Measurements from ENCODE around the gene TTC34. TPM values are rescaled to one million over a fixed set of nuclear protein-coding genes. Genes with fewer than 3 reads are reported as not detected.
A peak's percentile ranks its signal among the peaks of the same experiment; 100 is the strongest.

The TTC34 gene
- total RNA-seq, 1 experiment from 2014 or later = 1.3 TPM

GRCh38 chr1:2644591-2645101 lies 156.8 kb downstream of the TTC34 start (continued):
- TF ChIP-seq SIN3A (IDR thresholded peaks at IDR 0.05; ENCODE audit: low read depth) = no peak
- TF ChIP-seq JUND (IDR thresholded peaks at IDR 0.05) = no peak
- no peak for TF ChIP-seq ZFX (IDR thresholded peaks at IDR 0.05)

- H3K27ac ChIP-seq (ENCODE audit: low read depth, low read length) = no peak overlapping the region
- peaks cover 6 to 7% of the 10 kb centered on the region in 2 experiments; a peak in 1 of 4 replicates for H3K9me3 ChIP-seq (ENCODE audit: control insufficient read depth in 1 of 2, insufficient read depth in 1 of 2, low read depth in 1 of 2, low read length in 2 of 2)
- ChIA-PET RAD21 (ENCODE audit: low non-redundant PET in 1 of 2, low total read pairs in 2 of 2, uncharacterized antibody in 2 of 2, unreplicated experiment in 2 of 2) (no interaction called here), POLR2A (no interaction called here), CTCF (no interaction called here)
- TF ChIP-seq YY1 (IDR thresholded peaks at IDR 0.05; ENCODE audit: extremely low read depth, insufficient replicate concordance, low read depth, low read length) = no peak
- no peak for TF ChIP-seq EZH2 (IDR thresholded peaks at IDR 0.05)
- TF ChIP-seq SRF (IDR thresholded peaks at IDR 0.05; ENCODE audit: low read depth) = no peak
- TF ChIP-seq ZFX (IDR thresholded peaks at IDR 0.05) = no peak
- no peak for TF ChIP-seq POLR2AphosphoS5 (IDR thresholded peaks at IDR 0.05; ENCODE audit: low read depth, low read length)
- no peak overlapping the region for H3K4me3 ChIP-seq (replicated peaks in 1 of 2; ENCODE audit: low read depth in 1 of 2, low read length in 2 of 2)
- no peak overlapping the region for H3K4me2 ChIP-seq (ENCODE audit: low read length)
- intact Hi-C loops (cut with micrococcal nuclease) = loop anchor here (5.0 kb wide), 1 partner anchor 232 kb away; the partner anchor contains the start of gene PEX10
- ATAC-seq (no peak), DNase-seq (ENCODE audit: low read depth, low spot score) (no peak)
- peaks cover 13% of the 10 kb centered on the region; the same call in 1 of the 2 replicates for H3K79me2 ChIP-seq (ENCODE audit: insufficient read depth, low read length)
- H3K9ac ChIP-seq (ENCODE audit: low read length) = no peak overlapping the region
- no peaks in the 10 kb centered on the region for H3K36me3 ChIP-seq (ENCODE audit: control insufficient read depth in 1 of 2, insufficient read depth in 2 of 2, low read length in 2 of 2)
- H4K20me1 ChIP-seq (ENCODE audit: insufficient read depth) = no peaks in the 10 kb centered on the region
- H3K9me2 ChIP-seq (ENCODE audit: insufficient read depth) = no peaks in the 10 kb centered on the region
- no TSS peak for BruUV-seq (replicated peaks)
- peaks cover 6% of the 10 kb centered on the region; the same call in 1 of the 2 replicates for H3K27me3 ChIP-seq (ENCODE audit: insufficient read depth, low read length)
- no peak overlapping the region for H2AFZ ChIP-seq (ENCODE audit: low read depth, low read length, poor library complexity, severe bottlenecking)
- peaks cover 6 to 28% of the 10 kb centered on the region in 2 experiments; a peak in 3 of 4 replicates for H3K4me1 ChIP-seq (ENCODE audit: control insufficient read depth in 1 of 2, insufficient read depth in 2 of 2, low read length in 2 of 2)
Observed at GRCh38 chr1:2644171-2644570, 157.3 kb downstream of the TTC34 start.

- ChIA-PET RAD21 (ENCODE audit: low non-redundant PET in 1 of 2, low total read pairs in 2 of 2, uncharacterized antibody in 2 of 2, unreplicated experiment in 2 of 2) (no interaction called here), CTCF (no interaction called here), POLR2A (no interaction called here)
- Histone ChIP-seq H3K9me2 (ENCODE audit: insufficient read depth) (no peaks in the 10 kb centered on the region), H3K36me3 (ENCODE audit: control insufficient read depth in 1 of 2, insufficient read depth in 2 of 2, low read length in 2 of 2) (no peaks in the 10 kb centered on the region), H2AFZ (ENCODE audit: low read depth, low read length, poor library complexity, severe bottlenecking) (no peak overlapping the region), H3K27me3 (ENCODE audit: insufficient read depth, low read length) (peaks cover 4% of the 10 kb centered on the region; the same call in 1 of the 2 replicates), H3K4me1 (ENCODE audit: control insufficient read depth in 1 of 2, insufficient read depth in 2 of 2, low read length in 2 of 2) (peaks cover 6 to 28% of the 10 kb centered on the region in 2 experiments; a peak in 3 of 4 replicates), H3K9ac (ENCODE audit: low read length) (peak overlapping the region; percentile 92; the same call in 1 of the 2 replicates), H3K4me2 (ENCODE audit: low read length) (peak overlapping the region; percentile 99), H3K79me2 (ENCODE audit: insufficient read depth, low read length) (peaks cover 13% of the 10 kb centered on the region; the same call in 1 of the 2 replicates), H3K4me3 (replicated peaks in 1 of 2; ENCODE audit: low read depth in 1 of 2, low read length in 2 of 2) (peak overlapping the region; percentile 82 to 92), H3K9me3 (ENCODE audit: control insufficient read depth in 1 of 2, insufficient read depth in 1 of 2, low read depth in 1 of 2, low read length in 2 of 2) (peaks cover 6 to 7% of the 10 kb centered on the region in 2 experiments; a peak in 1 of 4 replicates), H4K20me1 (ENCODE audit: insufficient read depth) (no peaks in the 10 kb centered on the region), H3K27ac (ENCODE audit: low read depth, low read length) (no peak overlapping the region)
- TF ChIP-seq ZFX (IDR thresholded peaks at IDR 0.05) = no peak
- TF ChIP-seq EZH2 (IDR thresholded peaks at IDR 0.05) = no peak
- no peak for TF ChIP-seq ATF3 (IDR thresholded peaks at IDR 0.05)
- no peak for TF ChIP-seq TCF7L2 (IDR thresholded peaks at IDR 0.05; ENCODE audit: borderline replicate concordance, extremely low read depth, insufficient read depth, insufficient read length)
- TF ChIP-seq REST (IDR thresholded peaks at IDR 0.05; ENCODE audit: low read depth) = no peak
- TF ChIP-seq EZH2phosphoT487 (IDR thresholded peaks at IDR 0.05; ENCODE audit: borderline replicate concordance) = no peak
- no peak for TF ChIP-seq YY1 (IDR thresholded peaks at IDR 0.05; ENCODE audit: extremely low read depth, insufficient replicate concordance, low read depth, low read length)
- no TSS peak for BruUV-seq (replicated peaks)
- DNase-seq (ENCODE audit: low read depth, low spot score) (no peak), ATAC-seq (peak; percentile 3; the same call in 1 of the 2 replicates)
- intact Hi-C loops (cut with micrococcal nuclease) = loop anchor here (2.0 to 5.0 kb wide), 3 partner anchors 57 to 231 kb away; partner anchors contain the start of genes PEX10 and PRXL2B
Observed at GRCh38 chr1:2643414-2644077, 157.9 kb downstream of the TTC34 start.
